Liver (tissue), 9 donors: ENCODE results near the gene THAP7. TPM values are rescaled to one million over a fixed set of nuclear protein-coding genes. Genes with fewer than 3 reads are reported as not detected.

Experiments
- DNase-seq: peaks from one replicate; pipeline ENCODE4 v3.0.0-alpha.2; 2017; ENCODE audit warnings: low spot score
- H3K27ac ChIP-seq, 2 donors: one replicate each; pipeline ENCODE4 v1.7.0; 2013; ENCODE audit warnings: inconsistent platforms in 2 of 2, low read length in 2 of 2, control low read depth in 1 of 2, low read depth in 1 of 2, mild to moderate bottlenecking in 1 of 2
- H3K27me3 ChIP-seq, 4 donors: one replicate each; pipeline versions ENCODE4 v1.6.1 to v1.7.0; 2013; ENCODE audit warnings: low read length in 3 of 4, inconsistent platforms in 1 of 4, mild to moderate bottlenecking in 1 of 4, moderate library complexity in 1 of 4; ENCODE audit not compliant: control insufficient read depth in 4 of 4, insufficient read depth in 4 of 4
- H3K36me3 ChIP-seq, 4 donors: one replicate each; pipeline versions ENCODE4 v1.6.1 to v1.7.0; 2013; ENCODE audit warnings: low read length in 3 of 4, mild to moderate bottlenecking in 3 of 4, low read depth in 1 of 4, moderate library complexity in 1 of 4; ENCODE audit not compliant: control insufficient read depth in 4 of 4, insufficient read depth in 3 of 4
- H3K4me1 ChIP-seq, 4 donors: one replicate each; pipeline versions ENCODE4 v1.6.1 to v1.7.0; 2013; ENCODE audit warnings: low read length in 3 of 4, mild to moderate bottlenecking in 3 of 4, moderate library complexity in 1 of 4; ENCODE audit not compliant: control insufficient read depth in 4 of 4, insufficient read depth in 4 of 4
- H3K4me3 ChIP-seq, 3 donors: one replicate each; pipeline versions ENCODE4 v1.6.1 to v1.7.0; 2013; ENCODE audit warnings: low read length in 3 of 3, control low read depth in 1 of 3, low read depth in 1 of 3, mild to moderate bottlenecking in 1 of 3
- H3K9ac ChIP-seq, 2 donors: one replicate each; pipeline ENCODE4 v1.7.0; 2013; ENCODE audit warnings: low read length in 2 of 2, mild to moderate bottlenecking in 2 of 2, moderate library complexity in 2 of 2, control low read depth in 1 of 2, low read depth in 1 of 2
- H3K9me3 ChIP-seq, 4 donors: one replicate each; pipeline versions ENCODE4 v1.6.1 to v1.7.0; 2013; ENCODE audit warnings: low read length in 3 of 4; ENCODE audit not compliant: control insufficient read depth in 4 of 4
- EGR1 ChIP-seq, 2 donors: IDR thresholded peaks; 2 replicates each; pipeline ENCODE4 v1.6.1; 2016 to 2018; ENCODE audit warnings: antibody characterized with exemption in 2 of 2, low read depth in 2 of 2
- FOXA1 ChIP-seq: IDR thresholded peaks from 2 replicates; pipeline ENCODE4 v1.6.1; 2016; ENCODE audit warnings: antibody characterized with exemption
- FOXA2 ChIP-seq: IDR thresholded peaks from 2 replicates; pipeline ENCODE4 v1.6.1; 2016; ENCODE audit warnings: antibody characterized with exemption
- GABPA ChIP-seq, 2 donors: IDR thresholded peaks in 1 of 2; conservative IDR thresholded peaks in 1 of 2; 2 replicates each; pipeline ENCODE4 v1.6.1; 2016; ENCODE audit warnings: antibody characterized with exemption in 2 of 2, mild to moderate bottlenecking in 1 of 2, moderate library complexity in 1 of 2
- HNF4A ChIP-seq, 2 donors: conservative IDR thresholded peaks; 2 replicates each; pipeline ENCODE4 v1.6.1; 2016; ENCODE audit warnings: antibody characterized with exemption in 2 of 2, mild to moderate bottlenecking in 2 of 2
- HNF4G ChIP-seq: IDR thresholded peaks from 2 replicates; pipeline ENCODE4 v1.6.1; 2016; ENCODE audit warnings: antibody characterized with exemption
- JUND ChIP-seq, 2 donors: IDR thresholded peaks; 2 replicates each; pipeline ENCODE4 v1.6.1; 2016; ENCODE audit warnings: antibody characterized with exemption in 2 of 2
- MAX ChIP-seq: IDR thresholded peaks from 2 replicates; pipeline ENCODE4 v1.6.1; 2016; ENCODE audit warnings: antibody characterized with exemption
- NR2F2 ChIP-seq: IDR thresholded peaks from 2 replicates; pipeline ENCODE4 v1.6.1; 2016; ENCODE audit warnings: antibody characterized with exemption
- RAD21 ChIP-seq, 2 donors: IDR thresholded peaks; 2 replicates each; pipeline ENCODE4 v1.6.1; 2016; ENCODE audit warnings: antibody characterized with exemption in 2 of 2, mild to moderate bottlenecking in 2 of 2
- REST ChIP-seq: IDR thresholded peaks from 2 replicates; pipeline ENCODE4 v1.6.1; 2016; ENCODE audit warnings: antibody characterized with exemption, mild to moderate bottlenecking
- RXRA ChIP-seq, 2 donors: IDR thresholded peaks; 2 replicates each; pipeline ENCODE4 v1.6.1; 2017 to 2018; ENCODE audit warnings: antibody characterized with exemption in 2 of 2, mild to moderate bottlenecking in 1 of 2
- TAF1 ChIP-seq: conservative IDR thresholded peaks from 2 replicates; pipeline ENCODE4 v1.6.1; 2016; ENCODE audit warnings: antibody characterized with exemption, mild to moderate bottlenecking
- YY1 ChIP-seq: IDR thresholded peaks from 2 replicates; pipeline ENCODE4 v1.6.1; 2016; ENCODE audit warnings: antibody characterized with exemption, mild to moderate bottlenecking
- ZBTB33 ChIP-seq: IDR thresholded peaks from 2 replicates; pipeline ENCODE4 v1.6.1; 2016; ENCODE audit warnings: antibody characterized with exemption
- WGBS: extraction: QIAGEN DNeasy Blood & Tissue Kit; methylation state at CpG from one replicate; pipeline ENCODE4 v1.1.7; 2013; 5-methylcytosine and 5-hydroxymethylcytosine counted together
- polyA plus RNA-seq, 2 donors: library from polyadenylated mRNA; stranded (reverse) in 1 of 2; unstranded in 1 of 2; fragments of 200-250 nt in 1 of 2; fragments of >200 nt in 1 of 2; fragmentation: Nextera tagmentation in 1 of 2; extraction: Ambion mirVana in 1 of 2; gene quantifications; one replicate each; pipeline versions ENCODE4 v1.2.1 to v1.2.3, GENCODE V29; 2013 to 2015
- total RNA-seq, 2 donors: library from RNA; depleted of rRNA; stranded (reverse); fragments of >200 nt; gene quantifications; one replicate each; pipeline ENCODE4 v1.2.3, GENCODE V29; 2014
- donor health status: healthy.
- donor health status: healthy.
- donor health status: healthy.
- donor health status: healthy.
- donor health status: healthy.

Gene THAP7
- total and polyA plus RNA-seq, 4 donors = 10.4 to 21.9 (median 19.4) TPM

- TF ChIP-seq REST (no peak), RAD21 (IDR thresholded peaks at IDR 0.05) (no peak)
These were observed 9.9 kb downstream of the THAP7 start (continued) for GRCh38 chr22:20992056-20992442.

- Histone ChIP-seq H3K27ac (no peak overlapping the region), H3K9me3 (no peaks in the 10 kb centered on the region), H3K4me3 (no peak overlapping the region), H3K36me3 (peaks cover 8 to 46% (median 14%) of the 10 kb centered on the region in 4 donors), H3K4me1 (no peaks in the 10 kb centered on the region), H3K9ac (no peak overlapping the region), H3K27me3 (no peaks in the 10 kb centered on the region)
- DNase-seq = no peak
- no peak for TF ChIP-seq ZBTB33
- no peak for TF ChIP-seq NR2F2
- no peak for TF ChIP-seq RXRA (IDR thresholded peaks at IDR 0.05)
- TF ChIP-seq REST = no peak
- 97% methylated on average over 24 of the region's 24 CpGs for WGBS
These were observed 10.5 kb downstream of the THAP7 start for GRCh38 chr22:20991252-20992055.

- no peak overlapping the region for H3K9ac ChIP-seq
- H3K36me3 ChIP-seq = peaks cover 8 to 50% (median 15%) of the 10 kb centered on the region in 4 donors
- no peak for DNase-seq
- H3K9me3 ChIP-seq = no peaks in the 10 kb centered on the region
- no peak overlapping the region for H3K4me3 ChIP-seq
- WGBS = 93% methylated on average over 21 of the region's 21 CpGs
- no peak overlapping the region for H3K27ac ChIP-seq
- no peaks in the 10 kb centered on the region for H3K4me1 ChIP-seq
- no peaks in the 10 kb centered on the region for H3K27me3 ChIP-seq
- no peak for TF ChIP-seq TAF1
- TF ChIP-seq GABPA (IDR thresholded peaks at IDR 0.05 in 1 of 2, conservative IDR thresholded peaks at IDR 0.05 in 1 of 2) = no peak
- TF ChIP-seq NR2F2 = no peak
- TF ChIP-seq FOXA2 = no peak
- TF ChIP-seq EGR1 (IDR thresholded peaks at IDR 0.05; ENCODE audit: low read depth in 2 of 2) = no peak
- TF ChIP-seq JUND (IDR thresholded peaks at IDR 0.05) = no peak
- TF ChIP-seq HNF4A (conservative IDR thresholded peaks at IDR 0.05) = no peak
- TF ChIP-seq RAD21 (IDR thresholded peaks at IDR 0.05) = no peak
- no peak for TF ChIP-seq RXRA (IDR thresholded peaks at IDR 0.05)
- no peak for TF ChIP-seq FOXA1
- TF ChIP-seq MAX = no peak
- TF ChIP-seq HNF4G = no peak
- no peak for TF ChIP-seq ZBTB33
- TF ChIP-seq YY1 = no peak
These were observed 11.4 kb downstream of the THAP7 start for GRCh38 chr22:20990184-20991180.
